GM04504 (cell line): ENCODE measurements around the gene DNAH1.

Source experiments
- DNase-seq: peaks from one replicate; pipeline ENCODE4 v3.0.0-alpha.2; 2012; ENCODE audit warnings: low read depth

The DNAH1 gene

GRCh38 chr3:52311576-52312119 is 4.5 kb upstream of the DNAH1 start:
- DNase-seq: no peak

- DNase-seq: no peak
These were observed 2.8 kb upstream of the DNAH1 start for GRCh38 chr3:52313188-52313773.

- DNase-seq: no peak
These were observed 2.3 kb upstream of the DNAH1 start for GRCh38 chr3:52313774-52314188.

GRCh38 chr3:52314489-52314888 is 1.6 kb upstream of the DNAH1 start:
- DNase-seq: no peak

GRCh38 chr3:52315006-52315405 is 1.1 kb upstream of the DNAH1 start:
- DNase-seq: no peak

- DNase-seq: no peak
These were observed 1.3 kb downstream of the DNAH1 start for GRCh38 chr3:52317208-52318000.

GRCh38 chr3:52318186-52318816 is 2.2 kb downstream of the DNAH1 start:
- DNase-seq: no peak

- no peak for DNase-seq
These were observed 3.9 kb downstream of the DNAH1 start for GRCh38 chr3:52319921-52320595.

- DNase-seq: no peak
These were observed 5.4 kb downstream of the DNAH1 start for GRCh38 chr3:52321481-52321880.

GRCh38 chr3:52322466-52322865 is 6.3 kb downstream of the DNAH1 start:
- DNase-seq: no peak

- DNase-seq: no peak
These were observed 7.6 kb downstream of the DNAH1 start for GRCh38 chr3:52323526-52324295.

- no peak for DNase-seq
These were observed 8.6 kb downstream of the DNAH1 start for GRCh38 chr3:52324676-52325075.

GRCh38 chr3:52325686-52326085 is 9.6 kb downstream of the DNAH1 start:
- DNase-seq: no peak

- DNase-seq: no peak
These were observed 10.9 kb downstream of the DNAH1 start for GRCh38 chr3:52326976-52327375.

- no peak for DNase-seq
These were observed 11.6 kb downstream of the DNAH1 start for GRCh38 chr3:52327486-52328290.

GRCh38 chr3:52328536-52329080 is 12.5 kb downstream of the DNAH1 start:
- DNase-seq: no peak

GRCh38 chr3:52330194-52330805 is 14.2 kb downstream of the DNAH1 start:
- no peak for DNase-seq

GRCh38 chr3:52331091-52331490 is 15.0 kb downstream of the DNAH1 start:
- no peak for DNase-seq

- no peak for DNase-seq
These were observed 15.8 kb downstream of the DNAH1 start for GRCh38 chr3:52331906-52332305.
